T-helper 1 cell treated with Interleukin-12 subunit alpha and Interleukin-12 subunit beta and Interleukin-4 antibody, amounts not matched to agents 30 ng/mL and 1 ng/mL, for 36 hours (primary cell): ENCODE measurements around the gene SCAPER. TPM values are rescaled to one million over a fixed set of nuclear protein-coding genes. Genes with fewer than 3 reads are reported as not detected.
"Not testable (repeated sequence)": the region's sequence is repeated elsewhere in the genome, so short reads cannot be mapped to it uniquely, and the experiment has no call there.

ENCODE experiments used
- intact Hi-C: fragments of 100-400 bp; cut with micrococcal nuclease; formaldehyde crosslinking; loops from one replicate; pipeline ENCODE4 v1.15.1; 2024
- total RNA-seq: library from RNA; stranded (reverse); gene quantifications from 2 replicates; pipeline ENCODE4 v1.2.3, GENCODE V29; 2022

Gene SCAPER
- total RNA-seq, 1 donor from 2014 or later = 26.1 TPM

GRCh38 chr15:76440441-76440840 is 464.7 kb downstream of the SCAPER start:
- intact Hi-C loops = no loop called here

DNA sequence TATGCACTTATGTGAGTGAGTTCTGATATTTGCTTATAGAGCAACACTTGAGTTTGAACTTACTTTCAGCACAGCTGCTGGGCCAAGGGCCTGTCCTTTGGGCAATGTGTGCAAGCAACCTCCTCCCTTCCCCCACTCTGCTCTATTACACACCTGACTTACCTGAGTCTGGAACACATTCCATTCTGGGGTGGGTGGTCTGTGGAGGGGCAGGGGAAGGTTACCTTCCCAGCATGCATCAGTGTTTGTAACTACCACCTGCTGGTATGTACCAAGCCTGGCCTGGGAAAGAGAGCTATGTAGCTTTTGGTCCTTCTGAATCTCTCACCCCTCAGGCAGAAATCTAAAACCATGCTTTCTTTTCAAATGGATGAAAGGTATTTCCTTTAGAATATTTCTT is 465.6 kb downstream of the SCAPER start:
- intact Hi-C loops = no loop called here

DNA sequence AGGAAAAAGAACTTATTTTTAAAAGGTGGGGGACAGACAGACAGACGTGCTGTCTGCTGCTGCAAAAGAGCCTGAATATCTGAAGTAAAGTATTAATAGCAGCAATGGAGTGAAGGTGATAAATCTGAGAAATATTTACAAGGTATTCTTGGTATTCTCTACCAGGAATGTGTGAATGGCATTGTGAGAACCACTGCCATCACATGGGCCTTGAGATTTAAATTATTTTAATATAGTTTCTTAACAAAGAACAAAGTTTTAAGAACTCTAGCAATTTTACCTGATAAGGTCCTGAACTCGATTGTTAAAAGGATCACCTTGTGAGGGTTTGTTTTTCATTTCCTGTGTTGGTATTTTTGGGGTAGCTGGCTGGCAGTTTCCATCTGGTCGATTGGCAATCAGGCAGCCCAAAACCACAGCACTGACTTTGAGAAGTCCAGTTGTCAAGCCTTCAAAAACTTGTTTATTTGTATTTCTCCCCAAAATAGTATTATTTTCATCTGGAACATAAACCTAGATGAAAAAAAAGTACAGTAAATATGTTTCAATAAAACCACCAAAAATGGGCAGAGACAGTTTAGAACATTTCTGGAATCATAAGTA is 471.2 kb downstream of the SCAPER start:
- intact Hi-C loops = no loop called here

DNA sequence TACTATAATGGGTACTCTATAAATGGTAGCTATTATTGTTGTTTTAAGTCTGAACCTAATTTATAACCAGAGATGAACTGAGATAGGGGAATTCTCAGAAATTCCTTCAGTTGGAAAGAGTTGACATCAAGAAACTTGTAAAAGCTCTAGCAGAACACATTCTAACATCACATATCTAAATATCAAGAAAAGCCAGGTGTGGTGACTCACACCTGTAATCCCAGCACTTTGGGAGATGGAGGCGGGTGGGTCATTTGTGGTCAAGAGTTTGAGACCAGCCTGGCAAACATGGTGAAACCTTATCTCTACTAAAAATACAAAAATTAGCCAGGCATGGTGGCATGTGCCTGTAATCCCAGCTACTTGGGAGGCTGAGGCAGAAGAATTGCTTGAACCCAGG is 472.1 kb downstream of the SCAPER start:
- intact Hi-C loops = not testable (repeated sequence)

GRCh38 chr15:76432604-76433003 is 472.5 kb downstream of the SCAPER start:
- intact Hi-C loops = no loop called here

DNA sequence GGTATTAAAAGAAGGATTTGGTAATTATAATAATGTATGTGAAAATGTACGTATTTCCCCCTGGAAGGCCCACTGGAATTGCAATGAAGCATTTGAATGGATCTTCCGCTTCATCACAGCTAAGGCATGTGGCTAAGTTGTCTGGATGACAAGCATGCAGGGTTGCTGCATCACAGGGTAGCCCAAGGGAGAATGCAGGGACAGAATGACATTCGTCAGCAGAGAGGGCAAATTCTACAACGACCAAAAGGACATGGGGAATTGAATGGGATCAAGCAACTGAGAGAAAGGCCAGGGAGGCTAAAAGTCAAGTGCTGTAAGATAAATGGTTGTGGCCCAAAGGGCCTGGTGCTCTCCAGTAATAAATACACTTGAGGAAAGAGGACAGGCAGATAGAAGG is 473.2 kb downstream of the SCAPER start:
- intact Hi-C loops = no loop called here

DNA sequence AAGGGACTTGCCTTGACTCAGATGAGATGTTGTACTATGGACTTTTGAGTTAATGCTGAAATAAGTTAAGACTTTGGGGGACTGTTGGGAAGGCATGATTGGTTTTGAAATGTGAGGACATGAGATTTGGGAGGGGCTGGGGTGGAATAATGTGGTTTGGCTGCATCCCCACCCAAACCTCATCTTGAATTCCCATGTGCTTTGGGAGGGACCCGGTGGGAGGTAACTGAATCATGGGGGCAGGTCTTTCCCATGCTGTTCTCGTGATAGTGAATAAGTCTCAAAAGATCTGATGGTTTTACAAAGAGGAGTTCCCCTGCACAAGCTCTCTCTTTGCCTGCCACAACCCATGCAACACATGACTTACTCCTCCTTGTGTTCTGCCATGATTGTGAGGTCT is 474.4 kb downstream of the SCAPER start:
- intact Hi-C loops = not testable (repeated sequence)

GRCh38 chr15:76429661-76430060 is 475.5 kb downstream of the SCAPER start:
- intact Hi-C loops = no loop called here

- intact Hi-C loops = no loop called here
These were observed 478.2 kb downstream of the SCAPER start for GRCh38 chr15:76426941-76427340.

- intact Hi-C loops = no loop called here
These were observed 486.6 kb downstream of the SCAPER start for GRCh38 chr15:76418352-76419140.

- intact Hi-C loops = no loop called here
These were observed 503.9 kb downstream of the SCAPER start for GRCh38 chr15:76401285-76401684.

DNA sequence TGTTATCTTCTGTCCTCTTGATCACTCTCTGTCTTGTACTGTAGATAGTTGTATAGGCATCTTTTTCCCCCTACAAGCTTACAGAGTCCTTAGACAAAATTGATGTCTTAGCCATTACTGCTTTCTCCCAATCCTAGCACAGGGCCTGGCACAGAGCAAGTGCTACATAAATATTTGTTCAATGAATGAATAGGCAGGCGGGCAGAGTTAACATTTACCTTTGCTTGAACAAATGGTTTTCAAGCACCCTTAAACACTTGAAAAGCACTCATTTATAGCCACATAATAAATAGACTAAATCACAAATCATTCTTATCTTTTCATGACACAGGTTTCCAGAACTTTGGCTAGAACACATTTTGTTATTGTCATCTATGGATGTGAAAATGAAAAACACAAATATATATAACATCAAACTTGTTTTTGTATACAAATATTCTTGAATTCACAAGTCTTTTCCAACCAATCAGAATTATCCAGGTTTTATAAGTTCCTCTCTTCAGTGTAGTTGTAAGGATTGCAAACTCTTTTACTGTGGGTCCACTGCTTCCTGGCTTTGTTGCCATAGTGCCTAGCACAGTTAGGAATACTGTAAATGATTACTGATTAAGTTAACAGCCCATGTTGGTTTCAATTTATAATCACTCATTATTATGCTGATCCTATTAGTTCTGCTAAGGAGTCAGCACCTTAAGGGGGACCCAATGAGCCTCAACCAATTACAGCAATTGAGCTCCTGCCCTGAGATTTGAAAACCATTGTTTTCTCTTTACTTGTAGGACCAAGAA is 506.6 kb downstream of the SCAPER start:
- intact Hi-C loops = no loop called here

GRCh38 chr15:76393614-76394013 is 511.5 kb downstream of the SCAPER start:
- intact Hi-C loops = no loop called here

- intact Hi-C loops = no loop called here
These were observed 513.3 kb downstream of the SCAPER start for GRCh38 chr15:76391847-76392246.

DNA sequence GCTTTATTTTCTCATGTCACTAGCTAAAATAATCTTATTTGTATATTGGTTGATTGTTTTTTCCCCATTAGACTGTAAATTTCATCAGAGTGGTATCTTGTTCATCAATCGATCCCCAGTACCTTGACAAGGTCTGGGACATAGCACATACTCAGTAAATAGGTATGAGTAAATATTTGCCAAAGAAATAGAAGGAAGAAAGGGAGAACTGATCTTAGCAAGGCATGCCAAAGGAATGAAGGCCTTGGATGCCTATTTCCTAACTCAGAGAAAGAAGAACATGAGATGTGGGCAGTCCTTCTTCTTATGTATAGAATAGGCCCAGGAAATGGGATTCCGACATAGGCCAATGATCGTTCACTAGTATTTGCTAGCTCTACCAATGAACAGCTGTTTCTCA is 513.8 kb downstream of the SCAPER start:
- intact Hi-C loops = no loop called here

GRCh38 chr15:76390571-76390970 is 514.6 kb downstream of the SCAPER start:
- intact Hi-C loops = no loop called here

- intact Hi-C loops = no loop called here
These were observed 518.2 kb downstream of the SCAPER start for GRCh38 chr15:76386926-76387325.

DNA sequence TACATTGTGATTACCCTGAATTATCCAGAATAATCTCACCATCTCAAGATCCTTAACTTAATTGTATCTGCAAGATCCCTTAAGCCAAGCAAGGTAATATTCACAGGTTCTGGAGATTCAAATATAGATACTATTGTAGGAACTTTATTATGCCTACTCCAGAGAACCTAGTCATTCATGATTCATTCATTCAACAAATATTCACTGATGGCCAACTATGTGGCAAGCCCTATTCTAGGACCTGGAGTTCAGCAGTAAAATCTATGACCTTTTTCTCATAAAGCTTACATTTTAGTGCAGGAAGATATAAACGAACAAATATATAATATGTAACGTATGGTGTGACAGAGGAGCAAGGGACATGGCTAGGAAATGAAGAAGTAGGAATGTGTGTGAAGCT is 519.0 kb downstream of the SCAPER start:
- intact Hi-C loops = no loop called here

DNA sequence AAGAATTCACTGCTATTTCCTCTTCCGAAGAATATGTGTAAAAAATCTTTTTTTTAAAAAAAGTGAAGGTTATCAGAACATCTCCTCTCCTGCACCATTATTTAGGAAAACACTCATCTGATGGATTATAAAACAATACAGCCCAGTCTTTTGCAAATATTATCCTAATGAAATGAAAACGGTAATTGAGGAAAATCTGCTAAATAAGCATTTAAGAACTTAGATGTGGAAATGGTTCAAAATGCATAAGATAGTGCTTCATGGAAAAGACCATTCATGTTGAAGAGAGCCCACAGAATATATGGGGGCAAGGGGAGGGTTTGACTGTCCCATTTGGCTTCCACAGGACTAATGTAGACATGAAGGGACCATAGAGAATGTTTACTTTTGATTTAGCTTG is 520.7 kb downstream of the SCAPER start:
- intact Hi-C loops = no loop called here

GRCh38 chr15:76382987-76383728 is 522.0 kb downstream of the SCAPER start:
- intact Hi-C loops = no loop called here

- intact Hi-C loops = no loop called here
These were observed 523.8 kb downstream of the SCAPER start for GRCh38 chr15:76381366-76381765.

- intact Hi-C loops = no loop called here
These were observed 524.9 kb downstream of the SCAPER start for GRCh38 chr15:76380249-76380648.
